HepG2 (cell line): ENCODE data around the gene PLXNC1. TPM values are rescaled to one million over a fixed set of nuclear protein-coding genes. Genes with fewer than 3 reads are reported as not detected.

ENCODE experiments used
- ATAC-seq: fragments of 200-7000 bp; cut with Tn5 transposase; 3 replicates; pipeline ENCODE4 v1.9.1; 2020; ENCODE audit warnings: mild to moderate bottlenecking, moderate library complexity
- BruUV-seq: library from RNA; stranded (reverse); fragments of 400-500 nt; replicated peaks from 2 replicates; lab custom pipeline; 2021; lab: Mats Ljungman, UMichigan
- CTCF ChIA-PET: fragments of 300-600 bp; formaldehyde crosslinking; extraction: SDS; loops from one replicate; lab custom pipeline; 2021; ENCODE audit warnings: low total read pairs, inconsistent platforms, low intra/inter-chr PET ratio; lab: Yijun Ruan, JAX
- POLR2A ChIA-PET: fragments of 350-600 bp; sonication (Branson Sonifier 250); formaldehyde crosslinking; loops from one replicate; lab custom pipeline; 2020; ENCODE audit warnings: antibody characterized with exemption, inconsistent platforms; lab: Yijun Ruan, JAX
- DNase-seq: peaks from one replicate; pipeline ENCODE4 v3.0.0-alpha.2; 2015; ENCODE audit warnings: low spot score
- FAIRE-seq: peaks from 3 replicates; lab custom pipeline; 2011; peaks lifted over from hg19 to GRCh38; lab: Jason Lieb, UNC
- H2AFZ ChIP-seq: one replicate; pipeline ENCODE4 v1.6.1; 2011; ENCODE audit warnings: low read length, inconsistent platforms
- H3K27ac ChIP-seq: fragments of 300-600 bp; 3 replicates; pipeline ENCODE4 v1.8.0; 2011; ENCODE audit warnings: mixed run types, mild to moderate bottlenecking, mixed read lengths, low read length, inconsistent platforms; ENCODE audit not compliant: insufficient read depth; ENCODE audit errors: extremely low read length
- H3K27me3 ChIP-seq, 2 experiments: fragments of 200-600 bp in 1 of 2; 2 replicates in 1 of 2; 3 replicates in 1 of 2; pipeline versions ENCODE4 v1.6.0 to v1.8.0; 2011; ENCODE audit warnings: low read length in 2 of 2, mild to moderate bottlenecking in 2 of 2, moderate library complexity in 2 of 2, inconsistent platforms in 1 of 2; ENCODE audit not compliant: insufficient read depth in 2 of 2, control insufficient read depth in 1 of 2
- H3K36me3 ChIP-seq, 2 experiments: fragments of 200-600 bp in 1 of 2; replicated peaks in 1 of 2; 2 replicates in 1 of 2; 3 replicates in 1 of 2; pipeline versions ENCODE4 v1.5.1 to v1.8.0; 2011; ENCODE audit warnings: low read length in 2 of 2, inconsistent platforms in 1 of 2; ENCODE audit not compliant: insufficient read depth in 2 of 2, control insufficient read depth in 1 of 2
- H3K4me1 ChIP-seq: 2 replicates; pipeline ENCODE4 v1.5.1; 2012; ENCODE audit warnings: low read length, inconsistent platforms; ENCODE audit not compliant: insufficient read depth
- H3K4me2 ChIP-seq: 2 replicates; pipeline ENCODE4 v1.6.0; 2011; ENCODE audit warnings: low read depth, low read length, inconsistent platforms
- H3K4me3 ChIP-seq, 3 experiments: fragments of 200-600 bp in 1 of 3; sonication (generic), shearing (Covaris generic) in 1 of 3; replicated peaks in 1 of 3; 2 replicates each; pipeline ENCODE4 v1.5.1; 2011 to 2016; ENCODE audit warnings: low read length in 3 of 3, inconsistent platforms in 2 of 3, low read depth in 2 of 3, mild to moderate bottlenecking in 2 of 3, control low read depth in 1 of 3, mixed read lengths in 1 of 3; ENCODE audit not compliant: insufficient read depth in 1 of 3
- H3K79me2 ChIP-seq: one replicate; pipeline ENCODE4 v1.6.1; 2011; ENCODE audit warnings: low read length, inconsistent platforms; ENCODE audit not compliant: insufficient read depth
- H3K9ac ChIP-seq: 2 replicates; pipeline ENCODE4 v1.6.0; 2011; ENCODE audit warnings: mild to moderate bottlenecking, low read depth, low read length, inconsistent platforms; ENCODE audit not compliant: insufficient read depth
- H3K9me3 ChIP-seq: 2 replicates; pipeline ENCODE4 v1.5.1; 2012; ENCODE audit warnings: mild to moderate bottlenecking, low read length
- H4K20me1 ChIP-seq: 2 replicates; pipeline ENCODE4 v1.6.0; 2011; ENCODE audit warnings: inconsistent platforms, mild to moderate bottlenecking, low read length, moderate library complexity; ENCODE audit not compliant: insufficient read depth
- AHDC1 ChIP-seq: sonication (generic); formaldehyde crosslinking; IDR thresholded peaks from 2 replicates; pipeline ENCODE4 v1.5.1; 2020; ENCODE audit warnings: mild to moderate bottlenecking, missing genetic modification reagents, borderline replicate concordance
- ARID2 ChIP-seq: sonication (generic); formaldehyde crosslinking; IDR thresholded peaks from 2 replicates; pipeline ENCODE4 v1.8.1; 2022; ENCODE audit warnings: mild to moderate bottlenecking, missing genetic modification reagents, borderline replicate concordance
- ARID3A ChIP-seq: IDR thresholded peaks from 2 replicates; pipeline ENCODE4 v1.6.1; 2012; ENCODE audit warnings: low read depth, low read length, improper control_type of control experiment
- GFI1 ChIP-seq: sonication (generic); formaldehyde crosslinking; IDR thresholded peaks from 2 replicates; pipeline ENCODE4 v1.5.0; 2020; ENCODE audit warnings: missing genetic modification reagents, mild to moderate bottlenecking, borderline replicate concordance
- MED1 ChIP-seq: sonication (generic); formaldehyde crosslinking; IDR thresholded peaks from 2 replicates; pipeline ENCODE4 v1.4.0; 2020; ENCODE audit warnings: missing genetic modification reagents
- MXD1 ChIP-seq: sonication (generic); formaldehyde crosslinking; IDR thresholded peaks from 2 replicates; pipeline ENCODE4 v1.4.0; 2020; ENCODE audit warnings: mild to moderate bottlenecking, missing genetic modification reagents
- NAIF1 ChIP-seq: sonication (generic); formaldehyde crosslinking; IDR thresholded peaks from 2 replicates; pipeline ENCODE4 v1.5.0; 2020; ENCODE audit warnings: mild to moderate bottlenecking, missing genetic modification reagents, borderline replicate concordance
- NR2F2 ChIP-seq: IDR thresholded peaks from 2 replicates; pipeline ENCODE4 v1.6.1; 2012; ENCODE audit warnings: low read depth, inconsistent platforms, borderline replicate concordance
- PRPF4 ChIP-seq: fragments of 200-400 bp; formaldehyde crosslinking; IDR thresholded peaks from 2 replicates; pipeline ENCODE4 v1.6.1; 2016; ENCODE audit warnings: low read length, low read depth; ENCODE audit not compliant: poor library complexity, severe bottlenecking
- RARA ChIP-seq: IDR thresholded peaks from 2 replicates; pipeline ENCODE4 v1.6.1; 2016; ENCODE audit warnings: missing genetic modification reagents, missing compliant biosample characterization
- RBM39 ChIP-seq: fragments of 200-400 bp; formaldehyde crosslinking; IDR thresholded peaks from one replicate; pipeline ENCODE4 v1.6.1; 2018; ENCODE audit warnings: antibody characterized with exemption, mild to moderate bottlenecking, low read depth, low read length; ENCODE audit not compliant: poor library complexity, severe bottlenecking
- RFX1 ChIP-seq: fragments of 450-650 bp; IDR thresholded peaks from 2 replicates; pipeline ENCODE4 v1.6.1; 2017
- SNAI1 ChIP-seq: sonication (generic); formaldehyde crosslinking; IDR thresholded peaks from 2 replicates; pipeline ENCODE4 v1.5.0; 2020; ENCODE audit warnings: mild to moderate bottlenecking, missing genetic modification reagents, borderline replicate concordance
- SRF ChIP-seq: IDR thresholded peaks from 2 replicates; pipeline ENCODE4 v1.6.1; 2011; ENCODE audit warnings: mild to moderate bottlenecking, low read depth, low read length, moderate library complexity
- TBX3 ChIP-seq: fragments of 450-650 bp; IDR thresholded peaks from 2 replicates; pipeline ENCODE4 v1.6.1; 2017; ENCODE audit warnings: antibody characterized with exemption, mild to moderate bottlenecking, inconsistent platforms, borderline replicate concordance
- WGBS: methylation state at CpG from one replicate; pipeline ENCODE4 v1.1.6; 2017; ENCODE audit warnings: low lambda C conversion rate; 5-methylcytosine and 5-hydroxymethylcytosine counted together
- in situ Hi-C: cut with HindIII; loops from 2 replicates; pipeline ENCODE4 v1.10.0; 2017; ENCODE audit warnings: low pct_unique_long_range_greater_than_20kb; ENCODE audit not compliant: extremely low pct_ligation_motif_present
- intact Hi-C: fragments of 100-400 bp; cut with micrococcal nuclease; formaldehyde crosslinking; loops from one replicate; pipeline ENCODE4 v1.10.0; 2022; ENCODE audit not compliant: unreplicated experiment
- polyA plus RNA-seq, 8 experiments: library from polyadenylated mRNA; depleted of rRNA in 3 of 8; stranded (reverse) in 7 of 8; unstranded in 1 of 8; fragments of >200 nt; fragmentation: Illumina TruSeq in 4 of 8; extraction: Trizol in 4 of 8; gene quantifications; 2 replicates each; pipeline versions ENCODE4 v1.2.1 to v1.2.3, GENCODE V29; 2011 to 2016; ENCODE audit warnings: low read depth in 4 of 8, missing spikeins in 1 of 8, mixed read lengths in 1 of 8; ENCODE audit not compliant: insufficient read depth in 1 of 8
- total RNA-seq, 5 experiments: library from RNA; depleted of rRNA; stranded (reverse); fragments of >200 nt; fragmentation: Illumina TruSeq; extraction: Trizol; gene quantifications; 2 replicates each; pipeline ENCODE4 v1.2.3, GENCODE V29; 2016; ENCODE audit warnings: low read depth in 1 of 5

The PLXNC1 gene
- total and polyA plus RNA-seq, 2 of the 13 experiments (the other 11 are each of a cell fraction or from before 2014, with no cell fraction given), result 6.6 to 11.2 TPM

GRCh38 chr12:94183708-94184379 is 35.5 kb downstream of the PLXNC1 start:
- Histone ChIP-seq H3K9ac (peak overlapping the region; percentile 9; the same call in 1 of the 2 replicates), H3K79me2 (no peaks in the 10 kb centered on the region), H3K4me3 (peak overlapping the region in 1 of 3 experiments; percentile 3; a peak in 2 of 6 replicates), H3K4me2 (peak overlapping the region; percentile 77), H4K20me1 (no peaks in the 10 kb centered on the region), H3K4me1 (peaks cover 63% of the 10 kb centered on the region), H3K9me3 (no peaks in the 10 kb centered on the region), H3K27ac (peak overlapping the region; percentile 85), H3K36me3 (peaks cover 4 to 9% of the 10 kb centered on the region in 2 experiments; a peak in 2 of 5 replicates), H3K27me3 (no peaks in the 10 kb centered on the region), H2AFZ (no peak overlapping the region)
- intact Hi-C loops (loop anchor here (1.0 kb wide), 4 partner anchors 11 to 46 kb away; no protein-coding TSS in a partner anchor), in situ Hi-C loops (no loop called here)
- peak; percentile 97 for DNase-seq
- peak; percentile 96 for ATAC-seq
- WGBS, result 9% methylated on average over 9 of the region's 9 CpGs
- FAIRE-seq, result peak; percentile 97
- BruUV-seq, result no TSS peak
- ChIA-PET POLR2A (interaction anchor here (0.7 to 2.6 kb wide), 10 partner anchors 10 to 47 kb away, joined by 3 to 45 read pairs (median 5); no protein-coding TSS in a partner anchor), CTCF (interaction anchor here (1.1 to 1.3 kb wide), 2 partner anchors 10 to 35 kb away, joined by 4 read pairs; partner anchors contain the start of gene PLXNC1)
- TF ChIP-seq ARID2, result 0 out of 2 replicates have a peak, but pooled peaks have one; percentile 13
- no peak for TF ChIP-seq MXD1
- TF ChIP-seq AHDC1 (CRISPR knock-in tag), result peak; percentile 92; the same call in 1 of the 2 replicates
- TF ChIP-seq SNAI1 (CRISPR knock-in tag), result no peak
- peak; percentile 60; the same call in 1 of the 2 replicates for TF ChIP-seq MED1
- TF ChIP-seq ARID3A, result 0 out of 2 replicates have a peak, but pooled peaks have one; percentile 52
- TF ChIP-seq SRF, result no peak
- no peak for TF ChIP-seq RFX1
- no peak for TF ChIP-seq RBM39
- no peak for TF ChIP-seq NAIF1 (CRISPR knock-in tag)
- TF ChIP-seq PRPF4, result no peak
- peak; percentile 95 for TF ChIP-seq GFI1
- TF ChIP-seq RARA (CRISPR knock-in tag), result peak; percentile 82
- TF ChIP-seq NR2F2, result peak; percentile 14; the same call in 1 of the 2 replicates
- peak; percentile 93 for TF ChIP-seq TBX3
